ENCODE measurements around the gene FCRL5. TPM values are rescaled to one million over a fixed set of nuclear protein-coding genes. Genes with fewer than 3 reads are reported as not detected.

FCRL5 gene
- total and polyA plus RNA-seq, 9 of the 15 experiments (the other 6 are each of a cell fraction or from before 2014, with no cell fraction given), result not detected

GRCh38 chr1:157574836-157575235 is 22.5 kb upstream of the FCRL5 start (continued):
- no peak for TF ChIP-seq ARID4B (CRISPR knock-in tag; IDR thresholded peaks at IDR 0.05)
- TF ChIP-seq CBX2 (IDR thresholded peaks at IDR 0.05; ENCODE audit: insufficient read depth, low read length, poor library complexity, severe bottlenecking), result no peak
- no peak for TF ChIP-seq TCF3 (CRISPR knock-in tag; IDR thresholded peaks at IDR 0.05)

- CTCF ChIA-PET (ENCODE audit: low intra/inter-chr PET ratio), result interaction anchor here (0.6 kb wide), 1 partner anchor 396 kb away, joined by 5 read pairs; no protein-coding TSS in a partner anchor
- no peaks in the 10 kb centered on the region for H4K20me1 ChIP-seq (replicated peaks; ENCODE audit: control insufficient read depth, insufficient read depth, low read length)
- no peaks in the 10 kb centered on the region for H3K79me2 ChIP-seq (ENCODE audit: control insufficient read depth, insufficient read depth, low read length)
- H3K36me3 ChIP-seq (ENCODE audit: control insufficient read depth, insufficient read depth, low read length), result no peaks in the 10 kb centered on the region
- H3K9me3 ChIP-seq (replicated peaks; ENCODE audit: control insufficient read depth, insufficient read depth, low read depth, low read length), result no peaks in the 10 kb centered on the region
- H3K4me2 ChIP-seq (ENCODE audit: insufficient read depth, low read length), result no peak overlapping the region
- FAIRE-seq (no peak), DNase-seq (ENCODE audit: extremely low read depth in 1 of 4, low spot score in 3 of 4) (no peak), ATAC-seq (no peak)
- H3K4me3 ChIP-seq, result no peak overlapping the region
- intact Hi-C loops (cut with micrococcal nuclease), result no loop called here
- H3K27me3 ChIP-seq (ENCODE audit: control insufficient read depth in 2 of 2, insufficient read depth in 2 of 2, low read length in 2 of 2), result no peaks in the 10 kb centered on the region; a peak in 4 of 5 replicates
- BruUV-seq (replicated peaks), result no TSS peak
- no peaks in the 10 kb centered on the region for H3K9me1 ChIP-seq (ENCODE audit: control insufficient read depth, insufficient read depth, low read length)
- no peak overlapping the region for H3K27ac ChIP-seq (ENCODE audit: extremely low read depth, low read depth, low read length)
- in situ Hi-C loops (cut with MboI), result no loop called here
- H3K9ac ChIP-seq (ENCODE audit: insufficient read depth in 1 of 2, low read depth in 2 of 2, low read length in 2 of 2), result no peak overlapping the region
- no peak overlapping the region for H2AFZ ChIP-seq (ENCODE audit: low read depth, low read length)
- no peaks in the 10 kb centered on the region; a peak in 1 of 5 replicates for H3K4me1 ChIP-seq (replicated peaks in 1 of 2; ENCODE audit: control insufficient read depth in 2 of 2, insufficient read depth in 2 of 2, low read length in 2 of 2)
- POLR2A ChIA-PET, result no interaction called here
- WGBS (ENCODE audit: insufficient coverage, low coverage, missing lambda C conversion rate), result 1% methylated on average over 13 of the region's 14 CpGs
- TF ChIP-seq DMBX1 (CRISPR knock-in tag; IDR thresholded peaks at IDR 0.05; ENCODE audit: borderline replicate concordance) (no peak), HNRNPL (IDR thresholded peaks at IDR 0.05; ENCODE audit: low read depth, low read length) (no peak), SMC3 (conservative IDR thresholded peaks at IDR 0.05; ENCODE audit: insufficient read depth, low read depth, low read length) (no peak), CBFB (CRISPR knock-in tag; IDR thresholded peaks at IDR 0.05) (no peak), ARHGAP35 (IDR thresholded peaks at IDR 0.05; ENCODE audit: partially characterized antibody) (no peak), ZNF384 (IDR thresholded peaks at IDR 0.05; ENCODE audit: low read depth, low read length) (0 out of 2 replicates have a peak, but pooled peaks have one; percentile 10), ETS2 (tag; IDR thresholded peaks at IDR 0.05; ENCODE audit: borderline replicate concordance, poor library complexity, severe bottlenecking) (no peak), ZNF766 (CRISPR knock-in tag; conservative IDR thresholded peaks at IDR 0.05) (0 out of 2 replicates have a peak, but pooled peaks have one; percentile 27), LARP7 (IDR thresholded peaks at IDR 0.05) (no peak)
- TF ChIP-seq, protein P1, sequence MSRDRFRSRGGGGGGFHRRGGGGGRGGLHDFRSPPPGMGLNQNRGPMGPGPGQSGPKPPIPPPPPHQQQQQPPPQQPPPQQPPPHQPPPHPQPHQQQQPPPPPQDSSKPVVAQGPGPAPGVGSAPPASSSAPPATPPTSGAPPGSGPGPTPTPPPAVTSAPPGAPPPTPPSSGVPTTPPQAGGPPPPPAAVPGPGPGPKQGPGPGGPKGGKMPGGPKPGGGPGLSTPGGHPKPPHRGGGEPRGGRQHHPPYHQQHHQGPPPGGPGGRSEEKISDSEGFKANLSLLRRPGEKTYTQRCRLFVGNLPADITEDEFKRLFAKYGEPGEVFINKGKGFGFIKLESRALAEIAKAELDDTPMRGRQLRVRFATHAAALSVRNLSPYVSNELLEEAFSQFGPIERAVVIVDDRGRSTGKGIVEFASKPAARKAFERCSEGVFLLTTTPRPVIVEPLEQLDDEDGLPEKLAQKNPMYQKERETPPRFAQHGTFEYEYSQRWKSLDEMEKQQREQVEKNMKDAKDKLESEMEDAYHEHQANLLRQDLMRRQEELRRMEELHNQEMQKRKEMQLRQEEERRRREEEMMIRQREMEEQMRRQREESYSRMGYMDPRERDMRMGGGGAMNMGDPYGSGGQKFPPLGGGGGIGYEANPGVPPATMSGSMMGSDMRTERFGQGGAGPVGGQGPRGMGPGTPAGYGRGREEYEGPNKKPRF (IDR thresholded peaks at IDR 0.05; ENCODE audit: low read depth, low read length), result no peak
Measured at GRCh38 chr1:157566484-157567300, 14.4 kb upstream of the FCRL5 start.

Data from K562 (cell line).